GM21447 (cell line): Measurements from ENCODE around the gene RHOBTB1.

Source experiments
- ATAC-seq: cut with Tn5 transposase; IDR thresholded peaks from one replicate; pipeline ENCODE4 v1.9.1; 2021; ENCODE audit not compliant: unreplicated experiment

The RHOBTB1 gene

GRCh38 chr10:60943316-60944057 is 498 bp downstream of the RHOBTB1 start:
- ATAC-seq: peak; percentile 29

- peak; percentile 66 for ATAC-seq
Observed at GRCh38 chr10:60942788-60943315, 1.1 kb downstream of the RHOBTB1 start.

- ATAC-seq: no peak
Observed at GRCh38 chr10:60942134-60942787, 1.7 kb downstream of the RHOBTB1 start.

- no peak for ATAC-seq
Observed at GRCh38 chr10:60940446-60940845, 3.5 kb downstream of the RHOBTB1 start.

- no peak for ATAC-seq
Observed at GRCh38 chr10:60937784-60938654, 6.0 kb downstream of the RHOBTB1 start.

- ATAC-seq: no peak
Observed at GRCh38 chr10:60937022-60937421, 7.0 kb downstream of the RHOBTB1 start.

- ATAC-seq: no peak
Observed at GRCh38 chr10:60934215-60935175, 9.5 kb downstream of the RHOBTB1 start.

- no peak for ATAC-seq
Observed at GRCh38 chr10:60932756-60933155, 11.2 kb downstream of the RHOBTB1 start.

GRCh38 chr10:60930237-60930636 is 13.7 kb downstream of the RHOBTB1 start:
- ATAC-seq: no peak

- ATAC-seq: no peak
Observed at GRCh38 chr10:60921633-60922032, 22.4 kb downstream of the RHOBTB1 start.

- no peak for ATAC-seq
Observed at GRCh38 chr10:60920479-60920878, 23.5 kb downstream of the RHOBTB1 start.

- ATAC-seq: no peak
Observed at GRCh38 chr10:60919551-60919950, 24.4 kb downstream of the RHOBTB1 start.

- no peak for ATAC-seq
Observed at GRCh38 chr10:60917331-60918280, 26.4 kb downstream of the RHOBTB1 start.

- no peak for ATAC-seq
Observed at GRCh38 chr10:60916025-60916424, 28.0 kb downstream of the RHOBTB1 start.

GRCh38 chr10:60914690-60915141 is 29.3 kb downstream of the RHOBTB1 start:
- no peak for ATAC-seq

- no peak for ATAC-seq
Observed at GRCh38 chr10:60913657-60914056, 30.3 kb downstream of the RHOBTB1 start.

- no peak for ATAC-seq
Observed at GRCh38 chr10:60913071-60913470, 30.9 kb downstream of the RHOBTB1 start.

- no peak for ATAC-seq
Observed at GRCh38 chr10:60911715-60912114, 32.3 kb downstream of the RHOBTB1 start.

- no peak for ATAC-seq
Observed at GRCh38 chr10:60911216-60911615, 32.8 kb downstream of the RHOBTB1 start.
